HG02840 (cell line): Measurements from ENCODE around the gene LETMD1.
"Not testable (repeated sequence)": the region's sequence is repeated elsewhere in the genome, so short reads cannot be mapped to it uniquely, and the experiment has no call there.

Source experiments
- ATAC-seq: cut with Tn5 transposase; IDR thresholded peaks from one replicate; pipeline ENCODE4 v1.9.1; 2021; ENCODE audit warnings: mild to moderate bottlenecking, moderate library complexity, moderate number of reproducible peaks; ENCODE audit not compliant: unreplicated experiment, low FRiP score

LETMD1 gene

DNA sequence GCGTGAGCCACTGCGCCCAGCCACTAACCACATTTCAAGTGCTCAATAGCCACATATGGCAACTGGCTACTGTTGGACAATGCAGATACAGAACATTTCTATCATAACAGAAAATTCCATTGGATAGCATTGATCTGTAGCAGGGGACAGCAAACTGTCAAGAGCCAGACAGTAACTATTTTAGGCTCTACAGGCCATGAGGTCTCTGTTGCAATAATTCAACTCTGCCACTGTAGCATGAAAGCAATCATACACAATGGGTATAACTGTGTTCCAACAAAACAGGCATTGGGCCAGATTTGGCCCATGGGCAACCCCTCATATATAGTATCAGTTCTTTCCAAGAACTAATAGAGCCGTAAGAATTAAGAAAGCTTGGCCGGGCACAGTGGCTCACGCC lies 27.3 kb downstream of the LETMD1 start:
- ATAC-seq = no peak

DNA sequence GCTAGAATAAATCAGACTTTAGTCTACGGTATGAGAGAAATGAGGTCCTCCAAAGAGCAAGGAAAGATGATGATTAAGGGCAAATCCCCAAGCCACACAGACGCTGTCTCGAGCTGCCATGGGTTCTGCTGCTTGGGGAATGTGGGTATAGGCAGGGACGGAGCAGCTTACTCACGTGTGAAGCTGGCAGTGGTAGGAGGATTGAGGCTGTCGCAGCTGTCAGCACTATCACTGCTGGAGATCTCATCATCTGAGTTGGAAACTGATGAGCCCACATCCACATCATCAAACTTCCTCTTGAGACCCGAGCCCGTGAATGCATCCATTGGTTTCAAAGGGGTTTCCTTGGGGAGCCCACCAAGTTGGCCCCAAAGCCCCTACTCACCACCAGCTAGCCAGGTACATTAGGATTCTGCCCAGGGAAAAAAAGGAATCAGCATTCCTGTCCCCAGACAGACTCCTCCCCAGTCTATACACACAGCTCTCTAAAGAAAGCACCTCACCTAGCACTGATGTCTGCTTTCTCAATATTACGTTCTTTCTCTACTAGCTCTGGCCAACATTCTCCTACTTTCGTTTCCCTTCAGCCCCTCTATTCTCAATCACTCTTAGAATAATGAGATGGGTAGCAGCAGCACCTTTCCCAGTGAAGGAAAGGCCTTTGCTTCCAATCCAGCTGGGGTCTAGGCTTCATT lies 28.3 kb downstream of the LETMD1 start:
- no peak for ATAC-seq

DNA sequence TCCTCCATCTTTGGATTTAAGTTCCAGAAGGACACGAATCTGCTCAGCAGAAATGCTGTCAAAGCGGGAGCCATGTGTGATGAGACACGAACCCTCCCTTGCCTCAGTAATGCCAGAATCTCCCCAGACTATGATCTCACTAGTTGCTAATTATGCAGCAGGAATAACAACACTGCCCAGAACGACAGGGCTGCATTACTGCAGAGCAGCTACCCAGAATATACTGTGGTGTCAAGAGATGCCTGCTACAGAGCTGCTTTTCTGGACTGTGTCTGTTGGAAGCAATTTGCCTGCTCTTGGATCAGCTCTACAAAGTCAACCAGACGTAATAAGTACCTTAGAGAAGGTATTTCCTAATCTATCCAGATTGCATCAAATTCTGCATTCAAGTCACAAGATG lies 29.8 kb downstream of the LETMD1 start:
- ATAC-seq = no peak

DNA sequence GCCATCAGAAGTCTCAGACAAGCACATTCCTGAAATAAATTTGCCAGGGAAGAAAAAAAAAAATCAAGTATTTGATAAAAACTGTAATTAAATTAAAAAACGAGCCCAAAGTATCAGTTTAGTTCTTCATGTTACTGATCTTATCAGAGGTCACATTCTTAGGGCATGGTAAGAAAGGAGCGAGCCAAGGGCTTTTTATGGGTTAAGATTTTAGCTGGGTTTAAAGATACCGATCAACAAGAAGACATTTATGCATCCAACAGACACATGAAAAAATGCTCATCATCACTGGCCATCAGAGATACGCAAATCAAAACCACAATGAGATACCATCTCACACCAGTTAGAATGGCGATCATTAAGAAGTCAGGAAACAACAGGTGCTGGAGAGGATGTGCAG lies 30.2 kb downstream of the LETMD1 start:
- ATAC-seq = not testable (repeated sequence)

GRCh38 chr12:51078866-51079265 lies 30.7 kb downstream of the LETMD1 start:
- not testable (repeated sequence) for ATAC-seq

DNA sequence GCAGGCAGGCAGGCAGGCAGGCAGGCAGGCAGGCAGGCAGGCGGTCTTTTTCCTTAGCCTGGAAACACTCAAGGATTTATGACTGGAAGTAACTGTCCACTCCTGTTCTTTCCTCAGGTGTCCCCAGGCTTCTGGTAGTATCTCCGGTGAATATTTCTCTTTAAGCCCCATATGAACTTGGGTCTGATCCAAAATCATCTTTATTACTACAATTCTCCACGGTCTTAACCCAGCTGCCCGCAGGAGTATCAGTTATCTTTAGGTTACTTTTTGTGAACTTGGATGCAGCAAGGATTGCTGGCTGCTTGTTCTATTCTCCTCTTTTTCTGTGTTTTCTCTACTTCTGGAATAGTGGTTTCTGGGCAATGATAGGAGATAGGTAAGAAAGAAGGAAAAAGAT lies 32.0 kb downstream of the LETMD1 start:
- ATAC-seq = no peak

DNA sequence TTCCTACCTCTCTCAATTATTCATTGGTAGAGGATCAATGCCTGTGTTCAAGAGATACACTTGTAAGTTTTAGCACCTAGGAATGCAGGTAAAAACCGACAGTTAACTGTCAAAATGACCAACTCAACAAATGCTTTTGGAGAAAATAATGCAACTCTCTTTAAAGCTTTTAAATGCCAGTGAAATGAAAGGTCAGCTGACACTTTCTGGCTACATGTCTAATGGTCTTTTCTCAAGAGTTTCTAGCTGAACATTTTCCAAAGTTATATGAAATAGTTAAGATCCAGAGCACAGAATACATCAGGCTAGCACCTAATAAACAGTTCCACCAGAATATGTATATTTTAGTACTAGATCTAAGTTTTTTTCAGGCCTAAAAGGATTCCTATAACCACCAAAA lies 33.3 kb downstream of the LETMD1 start:
- no peak for ATAC-seq

DNA sequence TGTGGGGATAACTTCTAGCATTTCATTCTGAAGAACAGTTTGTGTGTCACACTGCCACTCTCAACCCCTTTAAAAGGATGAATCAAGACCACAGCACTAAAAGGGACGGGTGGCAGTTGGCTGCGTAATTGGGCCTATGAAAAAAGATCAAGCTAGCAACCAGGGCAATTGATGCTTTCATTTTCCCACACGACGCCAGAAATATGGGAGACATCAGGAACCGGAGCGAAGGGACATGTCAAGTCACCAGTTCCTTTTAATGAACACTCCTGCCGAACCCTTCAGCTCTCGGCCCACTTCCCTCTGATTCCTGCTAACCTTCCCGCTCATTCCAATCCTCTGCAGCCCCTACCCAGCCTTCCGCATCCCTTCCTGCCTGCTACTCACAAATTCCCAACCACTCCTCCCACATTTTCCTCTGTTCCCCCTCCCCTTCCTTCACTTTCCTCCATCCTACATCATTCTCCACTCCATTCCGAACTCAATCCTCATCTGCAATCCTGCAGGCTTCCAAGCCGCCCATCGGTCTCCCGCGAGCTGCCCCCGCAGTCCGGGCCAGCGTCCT lies 34.5 kb downstream of the LETMD1 start:
- no peak for ATAC-seq

- ATAC-seq = peak; percentile 97
Observed at GRCh38 chr12:51083126-51083833, 35.2 kb downstream of the LETMD1 start, which contains the start of gene CSRNP2. Gene CSRNP2, minus strand, starts transcription at chr12:51083596. Its CDS starts 7,035 bp downstream, at chr12:51076561.

DNA sequence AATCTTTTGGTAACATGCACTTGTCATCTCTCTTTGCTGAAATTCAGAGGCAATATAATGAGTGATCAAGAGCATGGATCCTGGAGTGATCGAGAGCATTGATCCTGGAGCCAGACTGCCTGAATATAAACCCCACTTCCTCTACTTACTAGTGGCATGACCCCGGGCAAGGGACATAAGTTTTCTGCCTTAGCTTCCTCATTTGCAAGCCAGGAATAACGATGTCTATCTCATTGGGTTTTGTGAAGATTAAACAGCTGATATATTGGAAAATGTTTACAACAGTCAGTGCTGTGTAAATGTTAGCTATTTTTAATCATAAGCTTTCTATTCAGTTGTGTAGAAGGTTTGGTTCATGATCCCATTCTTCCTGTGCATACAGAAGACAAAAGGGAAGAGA lies 37.6 kb downstream of the LETMD1 start:
- no peak for ATAC-seq

DNA sequence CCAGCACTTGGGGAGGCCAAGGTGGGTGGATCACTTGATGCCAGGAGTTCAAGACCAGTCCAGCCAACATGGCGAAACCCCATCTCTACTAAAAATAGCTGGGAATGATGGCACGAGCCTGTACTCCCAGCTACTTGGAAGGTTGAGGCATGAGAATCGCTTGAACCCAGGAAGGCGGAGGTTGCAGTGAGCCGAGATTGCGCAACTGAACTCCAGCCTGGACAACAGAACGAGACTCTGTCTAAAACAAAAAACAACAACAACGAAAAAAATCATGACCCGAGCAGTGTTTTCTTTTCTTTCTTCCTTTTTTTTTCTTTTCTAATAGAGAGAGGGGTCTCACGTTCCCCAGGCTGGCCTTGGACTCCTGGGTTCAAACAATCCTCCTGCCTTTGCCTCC lies 38.8 kb downstream of the LETMD1 start:
- no peak for ATAC-seq

GRCh38 chr12:51087818-51088217 lies 39.7 kb downstream of the LETMD1 start:
- no peak for ATAC-seq

- no peak for ATAC-seq
Observed at GRCh38 chr12:51090705-51091229, 42.6 kb downstream of the LETMD1 start.

GRCh38 chr12:51098611-51099010 lies 50.5 kb downstream of the LETMD1 start:
- ATAC-seq = no peak

GRCh38 chr12:51103977-51104376 lies 55.9 kb downstream of the LETMD1 start:
- ATAC-seq = no peak

- no peak for ATAC-seq
Observed at GRCh38 chr12:51108136-51108535, 60.0 kb downstream of the LETMD1 start.
